Measurements from ENCODE around the gene CPXM2.

CPXM2 gene

DNA sequence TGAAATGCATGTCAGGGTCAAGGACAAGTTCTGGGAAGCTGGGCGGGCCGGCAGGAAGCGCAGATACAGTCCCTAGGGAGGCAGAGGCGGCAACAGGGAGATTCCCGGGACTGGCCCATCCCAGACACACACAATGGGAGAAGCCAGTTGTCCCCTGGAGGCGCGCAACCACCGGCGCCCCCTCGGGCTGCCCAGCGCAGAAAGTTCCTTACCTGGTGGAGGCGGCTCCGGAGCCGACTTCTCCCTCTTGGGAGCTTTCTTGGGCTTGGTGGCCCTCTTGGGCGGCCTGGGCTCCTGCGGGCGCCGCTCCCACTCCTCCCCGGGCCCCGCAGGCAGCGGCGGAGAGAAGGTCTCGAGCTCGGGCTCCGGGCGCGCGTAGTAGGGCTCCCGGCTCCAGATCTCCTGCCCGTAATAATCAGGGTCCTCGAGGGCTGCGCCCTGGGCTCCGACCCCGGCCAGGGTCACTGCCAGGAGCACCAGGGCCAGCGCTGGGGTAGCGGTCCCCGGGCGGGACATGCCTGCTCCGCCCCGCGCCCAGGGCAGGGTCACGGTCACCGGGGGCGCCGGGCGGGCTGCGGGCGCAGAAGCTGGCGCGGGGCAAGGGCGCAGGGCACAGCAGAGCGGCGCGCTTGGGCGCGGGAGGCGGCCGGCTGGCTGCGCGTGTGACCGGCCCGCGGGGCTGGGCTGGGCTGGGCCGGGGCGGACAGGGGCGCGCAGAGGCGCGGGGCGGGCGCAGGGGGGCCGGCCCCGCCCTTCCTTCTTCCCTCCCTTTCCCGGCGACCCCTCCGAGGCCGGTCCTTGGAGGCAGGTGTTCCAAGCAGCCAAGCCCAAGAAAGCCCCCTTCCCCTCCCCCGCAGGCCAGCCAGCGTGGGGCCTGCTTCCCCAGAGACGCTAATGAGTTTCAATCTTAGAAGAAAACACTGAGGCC lies at the start of gene CPXM2:
TSS of gene CPXM2 (minus strand) at position 664 of the 928 bp plus-strand sequence. CDS start at position 516, 148 bp downstream.
- DNase-seq (ENCODE audit: low read depth in 1 of 2, low spot score in 1 of 2) = no peak
- in situ Hi-C loops (cut with HindIII; ENCODE audit: low pct_unique_long_range_greater_than_20kb, low sequenced_read_pairs) = no loop called here
- TF ChIP-seq JUND (IDR thresholded peaks at IDR 0.05; ENCODE audit: low read depth) = no peak

DNA sequence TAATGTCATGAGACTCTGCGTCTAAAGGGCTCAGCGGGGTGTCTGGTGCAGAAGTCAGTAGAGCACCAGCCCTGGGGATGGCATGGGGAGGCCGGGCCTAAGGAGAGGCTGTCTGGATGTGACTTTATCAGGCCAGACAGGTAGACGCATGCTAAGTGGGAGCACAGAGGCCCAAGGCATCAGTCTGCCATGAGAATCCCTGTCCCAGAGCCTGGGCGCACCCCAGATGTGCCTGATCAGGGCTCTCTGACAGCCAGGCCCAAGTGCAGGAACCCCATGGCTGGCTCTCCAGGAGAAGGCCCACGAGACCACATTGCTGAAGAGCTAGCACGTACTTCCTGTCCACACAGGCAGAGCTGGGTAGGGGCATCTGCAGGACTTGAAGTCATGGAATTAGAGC lies 48.0 kb upstream of the CPXM2 start:
- in situ Hi-C loops (cut with HindIII; ENCODE audit: low pct_unique_long_range_greater_than_20kb, low sequenced_read_pairs) = no loop called here
- no peak for DNase-seq (ENCODE audit: low read depth in 1 of 2, low spot score in 1 of 2)
- TF ChIP-seq JUND (IDR thresholded peaks at IDR 0.05; ENCODE audit: low read depth) = no peak

DNA sequence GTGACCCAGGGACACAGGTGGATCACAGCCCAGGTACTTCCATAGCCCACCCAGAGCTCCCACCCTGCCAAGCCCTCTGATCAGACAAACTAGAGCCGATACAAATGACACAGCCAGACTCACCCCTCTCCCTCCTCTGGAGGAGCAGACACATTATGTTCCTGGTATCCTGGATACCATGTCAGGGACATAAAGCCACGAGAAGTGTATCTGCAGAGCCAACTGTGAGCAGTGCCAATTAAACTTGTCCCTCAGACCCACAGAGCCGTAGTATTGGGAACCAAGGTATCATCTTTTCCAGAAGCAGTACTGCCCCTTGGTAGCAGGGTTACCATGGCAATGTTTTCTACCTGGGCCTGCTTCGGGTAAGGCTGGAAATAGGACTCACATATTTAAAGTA lies 47.3 kb upstream of the CPXM2 start:
- DNase-seq (ENCODE audit: low read depth in 1 of 2, low spot score in 1 of 2) = no peak
- in situ Hi-C loops (cut with HindIII; ENCODE audit: low pct_unique_long_range_greater_than_20kb, low sequenced_read_pairs) = no loop called here
- TF ChIP-seq JUND (IDR thresholded peaks at IDR 0.05; ENCODE audit: low read depth) = no peak

DNA sequence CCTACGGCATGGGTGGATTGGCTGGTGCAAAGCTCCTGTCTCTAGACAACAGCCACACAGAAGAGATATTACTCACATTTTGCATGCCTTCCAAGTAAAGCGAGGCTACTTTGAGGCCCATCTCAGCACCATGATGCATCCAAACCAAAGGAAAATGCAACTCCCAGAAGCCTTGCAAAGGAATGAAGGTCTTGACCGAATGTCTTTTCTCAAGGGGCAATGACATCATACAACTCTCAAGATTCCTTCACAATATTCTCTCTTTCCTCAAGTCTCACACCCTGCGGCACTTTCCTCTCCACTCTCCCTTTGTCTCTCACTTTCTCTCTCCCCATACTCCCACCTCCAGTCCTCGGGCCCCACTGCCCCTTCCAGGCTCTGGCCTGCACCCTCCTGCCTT lies 44.8 kb upstream of the CPXM2 start:
- DNase-seq (ENCODE audit: low read depth in 1 of 2, low spot score in 1 of 2) = no peak
- in situ Hi-C loops (cut with HindIII; ENCODE audit: low pct_unique_long_range_greater_than_20kb, low sequenced_read_pairs) = no loop called here
- TF ChIP-seq JUND (IDR thresholded peaks at IDR 0.05; ENCODE audit: low read depth) = no peak

DNA sequence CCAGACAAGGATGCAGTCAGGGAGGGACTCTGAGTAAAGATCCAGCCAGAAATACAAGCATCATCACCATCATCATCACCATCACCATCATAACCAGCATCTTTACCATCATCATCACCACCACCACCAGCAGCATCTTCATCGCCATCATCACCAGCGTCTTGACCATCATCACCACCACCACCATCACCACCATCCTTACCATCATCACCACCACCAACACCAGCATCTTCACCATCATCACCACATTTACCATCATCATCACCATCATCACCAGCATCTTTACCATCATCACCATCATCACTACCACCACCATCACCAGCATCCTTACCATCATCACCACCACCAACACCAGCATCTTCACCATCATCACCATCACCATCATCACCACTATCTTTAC lies 44.1 kb upstream of the CPXM2 start:
- no peak for DNase-seq (ENCODE audit: low read depth in 1 of 2, low spot score in 1 of 2)
- TF ChIP-seq JUND (IDR thresholded peaks at IDR 0.05; ENCODE audit: low read depth) = no peak
- in situ Hi-C loops (cut with HindIII; ENCODE audit: low pct_unique_long_range_greater_than_20kb, low sequenced_read_pairs) = no loop called here

DNA sequence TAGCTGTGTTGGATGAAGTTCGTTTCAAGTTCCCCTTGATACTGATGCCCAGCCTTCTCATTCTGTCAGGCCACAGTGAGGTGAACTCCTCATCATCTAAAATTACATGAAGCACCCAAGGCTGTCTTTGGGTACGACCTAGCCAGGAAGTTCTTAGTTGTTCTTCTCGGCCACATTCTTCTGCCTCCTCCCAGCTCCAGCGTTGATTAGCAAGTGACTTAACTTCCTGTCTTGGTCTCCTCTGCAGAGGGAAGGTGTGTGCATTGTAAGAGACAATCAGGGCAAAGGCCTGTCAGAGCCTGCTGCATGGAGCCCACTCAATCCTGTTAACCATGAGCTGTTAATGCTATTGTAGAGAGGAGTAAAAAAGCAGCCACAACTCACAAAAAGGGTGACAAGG lies 43.2 kb upstream of the CPXM2 start:
- TF ChIP-seq JUND (IDR thresholded peaks at IDR 0.05; ENCODE audit: low read depth) = no peak
- DNase-seq (ENCODE audit: low read depth in 1 of 2, low spot score in 1 of 2) = no peak
- in situ Hi-C loops (cut with HindIII; ENCODE audit: low pct_unique_long_range_greater_than_20kb, low sequenced_read_pairs) = no loop called here

DNA sequence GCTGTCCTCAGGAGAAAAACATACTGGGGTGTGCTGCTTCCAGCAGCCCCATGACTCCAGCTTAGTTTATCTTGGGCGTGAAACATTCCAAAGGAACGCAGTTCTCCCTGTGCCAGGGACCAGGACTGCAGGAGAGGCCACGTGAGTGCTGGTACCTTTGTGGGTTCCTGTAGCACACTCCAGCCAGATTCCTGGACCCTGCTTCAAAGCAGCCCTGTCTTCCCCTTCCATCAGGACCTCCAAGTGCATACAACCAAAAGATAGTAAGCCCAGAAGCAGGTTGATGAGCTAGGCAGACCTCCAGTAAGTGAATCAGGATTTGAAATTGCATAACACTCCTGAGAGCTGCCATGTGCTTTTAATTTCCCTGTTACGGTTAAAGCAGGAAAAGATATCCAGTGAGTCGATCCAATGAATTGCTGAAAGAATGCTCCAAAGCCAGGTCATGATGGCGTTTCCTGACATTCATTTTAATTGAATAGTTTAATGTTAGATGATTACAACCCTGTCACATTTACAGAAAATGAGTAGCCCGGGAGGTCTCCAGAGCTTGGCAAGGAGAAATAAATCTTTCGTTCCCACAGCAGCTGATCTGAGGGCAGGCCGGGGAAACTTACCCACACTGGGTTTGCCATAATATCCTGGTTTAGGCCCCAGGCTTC lies 38.9 kb upstream of the CPXM2 start:
- in situ Hi-C loops (cut with HindIII; ENCODE audit: low pct_unique_long_range_greater_than_20kb, low sequenced_read_pairs) = no loop called here
- DNase-seq (ENCODE audit: low read depth in 1 of 2, low spot score in 1 of 2) = no peak
- no peak for TF ChIP-seq JUND (IDR thresholded peaks at IDR 0.05; ENCODE audit: low read depth)

DNA sequence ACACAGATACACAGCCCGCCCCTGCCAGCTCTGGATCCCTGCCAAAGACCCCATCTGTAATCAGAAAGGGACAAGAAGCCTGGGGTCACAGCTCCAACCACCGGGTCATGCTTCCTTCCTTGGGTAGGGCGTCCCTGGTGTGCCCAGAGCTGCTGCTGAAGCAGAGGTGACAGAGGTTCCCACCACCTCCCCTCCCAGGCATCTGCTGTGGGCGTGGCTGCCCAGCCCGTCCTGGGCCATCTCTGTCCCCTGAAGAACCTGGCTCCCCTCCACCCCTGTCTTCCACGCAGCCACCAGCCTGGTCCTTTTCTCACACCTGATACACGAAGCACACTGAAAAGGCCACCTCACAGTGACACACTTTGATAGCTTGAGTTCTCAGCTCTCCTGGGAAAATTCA lies 38.2 kb upstream of the CPXM2 start:
- in situ Hi-C loops (cut with HindIII; ENCODE audit: low pct_unique_long_range_greater_than_20kb, low sequenced_read_pairs) = no loop called here
- no peak for TF ChIP-seq JUND (IDR thresholded peaks at IDR 0.05; ENCODE audit: low read depth)

DNA sequence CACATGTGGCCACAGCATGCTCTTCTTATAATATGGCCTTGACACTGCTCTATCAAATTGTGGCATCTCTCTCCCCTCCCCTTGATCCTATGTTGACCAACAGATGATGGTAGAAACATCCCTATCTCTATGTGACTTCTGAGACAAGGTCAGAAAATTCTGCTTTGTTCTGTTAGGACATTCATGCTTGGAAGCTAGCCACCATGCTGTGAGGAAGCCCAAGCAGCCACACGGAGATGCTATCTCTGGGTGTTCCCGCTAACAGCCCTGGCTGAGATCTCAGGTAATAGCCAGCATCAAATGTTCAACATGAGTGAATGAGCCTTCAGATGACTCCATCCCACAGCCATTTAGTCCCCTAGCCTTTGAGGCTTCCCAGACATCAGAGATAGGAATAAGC lies 36.8 kb upstream of the CPXM2 start:
- no peak for DNase-seq (ENCODE audit: low read depth in 1 of 2, low spot score in 1 of 2)
- no peak for TF ChIP-seq JUND (IDR thresholded peaks at IDR 0.05; ENCODE audit: low read depth)
- in situ Hi-C loops (cut with HindIII; ENCODE audit: low pct_unique_long_range_greater_than_20kb, low sequenced_read_pairs) = no loop called here

More for the DNA sequence above, 38.2 kb upstream of the CPXM2 start:
- no peak for DNase-seq (ENCODE audit: low read depth in 1 of 2, low spot score in 1 of 2)

DNA sequence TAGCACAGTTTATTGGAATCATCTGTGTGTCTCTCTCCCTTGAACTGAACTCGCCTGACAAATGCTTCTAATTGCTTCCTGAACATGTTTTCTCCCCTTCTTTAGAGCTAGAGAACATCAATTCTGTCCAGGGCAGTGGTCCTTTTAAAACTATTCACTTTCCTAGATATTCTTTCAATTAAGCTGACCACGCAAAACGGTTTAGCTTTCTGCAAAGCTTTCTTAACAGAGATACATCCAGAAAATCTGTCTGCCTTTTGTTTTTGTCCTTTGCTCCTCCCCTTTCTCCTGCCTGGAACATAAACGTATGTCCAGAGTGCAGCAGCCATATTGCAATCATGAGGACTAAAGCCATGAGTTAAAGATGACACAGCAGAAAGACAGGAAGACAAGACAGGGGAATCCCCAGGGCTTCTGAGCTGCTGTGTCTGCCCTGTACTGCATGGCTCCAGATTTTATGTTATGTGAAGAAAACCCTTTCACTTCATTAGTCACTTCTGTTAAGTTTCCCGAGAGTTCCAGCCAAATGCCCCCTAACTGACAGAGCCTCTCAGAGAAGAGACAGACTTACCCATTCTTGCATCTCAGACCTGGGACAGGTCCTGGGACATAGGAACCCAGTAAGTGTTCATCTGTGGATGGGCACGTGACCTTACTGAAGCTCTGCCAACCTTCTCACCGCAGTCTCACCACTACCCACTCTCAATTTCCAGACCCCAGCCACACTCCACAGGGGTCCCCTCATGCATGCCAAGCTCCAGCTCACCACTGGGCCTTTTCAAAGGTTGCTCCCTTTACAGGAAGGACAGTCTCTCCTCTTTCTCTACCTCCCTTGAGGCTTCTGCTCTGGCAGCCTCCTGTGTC lies 35.0 kb upstream of the CPXM2 start:
- no peak for TF ChIP-seq JUND (IDR thresholded peaks at IDR 0.05; ENCODE audit: low read depth)
- DNase-seq (ENCODE audit: low read depth in 1 of 2, low spot score in 1 of 2) = no peak
- in situ Hi-C loops (cut with HindIII; ENCODE audit: low pct_unique_long_range_greater_than_20kb, low sequenced_read_pairs) = no loop called here

DNA sequence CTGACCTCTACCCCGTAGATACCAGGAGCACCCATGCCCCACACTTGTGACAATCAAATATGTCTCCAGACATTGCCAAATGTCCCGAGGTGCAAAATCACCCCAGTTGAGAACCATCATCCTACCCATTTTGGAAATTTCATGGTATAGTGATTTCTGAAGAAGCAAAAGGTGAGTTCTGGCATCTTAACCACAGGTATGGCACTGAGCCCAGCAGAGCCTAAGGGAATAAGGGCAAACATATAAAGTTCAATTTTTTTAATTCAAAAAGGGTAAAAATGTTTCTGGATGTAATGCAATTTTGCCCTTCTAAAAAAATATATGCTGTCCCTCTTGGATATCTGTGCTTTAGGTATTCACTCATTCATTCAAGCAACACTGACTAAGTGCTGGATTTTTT lies 30.5 kb upstream of the CPXM2 start:
- in situ Hi-C loops (cut with HindIII; ENCODE audit: low pct_unique_long_range_greater_than_20kb, low sequenced_read_pairs) = no loop called here
- DNase-seq (ENCODE audit: low read depth in 1 of 2, low spot score in 1 of 2) = no peak
- no peak for TF ChIP-seq JUND (IDR thresholded peaks at IDR 0.05; ENCODE audit: low read depth)

DNA sequence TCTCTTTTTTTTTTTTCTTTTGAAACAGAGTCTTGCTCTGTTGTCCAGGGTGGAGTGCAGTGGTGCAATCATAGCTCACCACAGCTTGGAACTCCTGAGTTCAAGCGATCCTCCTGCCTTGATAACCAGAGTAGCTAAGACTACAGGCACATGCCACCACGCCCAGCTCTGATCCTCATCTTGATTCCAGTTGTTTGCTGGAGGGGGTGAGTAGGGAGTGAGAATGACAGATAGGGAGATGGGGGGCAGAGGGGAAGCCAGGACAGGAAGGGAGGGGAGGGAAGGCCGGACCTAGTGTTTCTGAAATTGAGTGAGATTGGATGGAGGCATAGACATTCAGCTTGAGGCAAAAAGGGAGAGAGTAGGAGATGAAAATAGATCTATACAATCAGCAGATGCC lies 25.2 kb upstream of the CPXM2 start:
- in situ Hi-C loops (cut with HindIII; ENCODE audit: low pct_unique_long_range_greater_than_20kb, low sequenced_read_pairs) = no loop called here
- TF ChIP-seq JUND (IDR thresholded peaks at IDR 0.05; ENCODE audit: low read depth) = no peak
- DNase-seq (ENCODE audit: low read depth in 1 of 2, low spot score in 1 of 2) = no peak

All from T47D (cell line).